Esophagus squamous epithelium (tissue), 5 donors: Measurements from ENCODE around the gene IGFBP7. TPM values are rescaled to one million over a fixed set of nuclear protein-coding genes. Genes with fewer than 3 reads are reported as not detected.

Experiments used
- DNase-seq: peaks from one replicate; lab custom pipeline; 2025; lab: John Stamatoyannopoulos, UW
- H3K27ac ChIP-seq, 4 donors: fragments of 200-600 bp; sonication (generic); one replicate each; pipeline ENCODE4 v1.5.1; 2016 to 2019; ENCODE audit warnings: mild to moderate bottlenecking in 1 of 4
- H3K27me3 ChIP-seq, 4 donors: fragments of 200-600 bp; sonication (generic); 1 replicate in 3 of 4; 2 replicates in 1 of 4; pipeline versions ENCODE4 v1.5.1 to v1.6.0; 2017 to 2021; ENCODE audit warnings: antibody characterized with exemption in 1 of 4
- H3K36me3 ChIP-seq, 3 donors: fragments of 200-600 bp; sonication (generic); one replicate each; pipeline ENCODE4 v1.5.1; 2016 to 2019
- H3K4me1 ChIP-seq, 3 donors: fragments of 200-600 bp; sonication (generic); one replicate each; pipeline ENCODE4 v1.5.1; 2017 to 2019
- H3K4me3 ChIP-seq, 4 donors: fragments of 200-600 bp; sonication (generic); 1 replicate in 3 of 4; 2 replicates in 1 of 4; pipeline ENCODE4 v1.5.1; 2016 to 2019; ENCODE audit warnings: mild to moderate bottlenecking in 2 of 4, moderate library complexity in 1 of 4
- H3K9me3 ChIP-seq, 3 donors: fragments of 200-600 bp; sonication (generic); one replicate each; pipeline ENCODE4 v1.5.1; 2016 to 2019
- CTCF ChIP-seq, 6 experiments: fragments of 450-650 bp in 4 of 6; fragments of 200-600 bp in 2 of 6; sonication (generic) in 2 of 6; IDR thresholded peaks; one replicate each; pipeline ENCODE4 v1.5.1; 2016 to 2019; ENCODE audit warnings: antibody characterized with exemption in 6 of 6, mild to moderate bottlenecking in 4 of 6, moderate library complexity in 4 of 6
- POLR2A ChIP-seq, 4 donors: fragments of 450-650 bp; IDR thresholded peaks; one replicate each; pipeline ENCODE4 v1.6.1; 2017; ENCODE audit warnings: antibody characterized with exemption in 4 of 4, mild to moderate bottlenecking in 4 of 4, moderate library complexity in 3 of 4
- WGBS, 2 donors: methylation state at CpG; one replicate each; pipeline ENCODE4 v1.1.5; 2018; 5-methylcytosine and 5-hydroxymethylcytosine counted together
- intact Hi-C: fragments of 100-400 bp; cut with DNase I; formaldehyde crosslinking; loops from one replicate; pipeline ENCODE4 v1.15.0; 2022
- total RNA-seq, 4 donors: library from RNA; depleted of rRNA; stranded (reverse); fragments of >200 nt; gene quantifications; one replicate each; pipeline ENCODE4 v1.1.0, GENCODE V29; 2016
- donor health status: DM: yes; HTN: yes; CAD: no.

The IGFBP7 gene
- total RNA-seq, 4 donors from 2014 or later = 26.4 to 135 (median 91.3) TPM

GRCh38 chr4:57081651-57082621, 28.2 kb downstream of the IGFBP7 start:
- 60 to 62% methylated on average over 9 of the region's 9 CpGs for WGBS, 2 donors
- H3K9me3 ChIP-seq = no peaks in the 10 kb centered on the region
- TF ChIP-seq POLR2A (IDR thresholded peaks at IDR 0.05) (no peak), CTCF (IDR thresholded peaks at IDR 0.05) (no peak)
- no peaks in the 10 kb centered on the region for H3K36me3 ChIP-seq
- DNase-seq = no peak
- no peaks in the 10 kb centered on the region for H3K27me3 ChIP-seq
- H3K4me3 ChIP-seq = no peak overlapping the region
- H3K27ac ChIP-seq = peak overlapping the region; percentile 57 to 86 (median 78)
- intact Hi-C loops = no loop called here
- H3K4me1 ChIP-seq = peaks cover 9 to 66% (median 52%) of the 10 kb centered on the region in 3 donors

GRCh38 chr4:57080781-57081650, 29.2 kb downstream of the IGFBP7 start:
- Histone ChIP-seq H3K9me3 (no peaks in the 10 kb centered on the region), H3K4me1 (peaks cover 9 to 66% (median 52%) of the 10 kb centered on the region in 3 donors), H3K27ac (peak overlapping the region; percentile 57 to 86 (median 78)), H3K36me3 (no peaks in the 10 kb centered on the region), H3K4me3 (no peak overlapping the region), H3K27me3 (no peaks in the 10 kb centered on the region)
- DNase-seq = no peak
- no peak for TF ChIP-seq POLR2A (IDR thresholded peaks at IDR 0.05)
- no peak for TF ChIP-seq CTCF (IDR thresholded peaks at IDR 0.05)
- 26 to 48% methylated on average over 5 of the region's 5 CpGs for WGBS, 2 donors
- intact Hi-C loops = no loop called here

- H3K4me3 ChIP-seq = no peak overlapping the region
- WGBS, 2 donors = 20 to 35% methylated on average over 10 of the region's 10 CpGs
- H3K4me1 ChIP-seq = peaks cover 15 to 78% (median 63%) of the 10 kb centered on the region in 3 donors
- peak overlapping the region in 3 of 4 donors; percentile 56 to 72 (median 66) for H3K27ac ChIP-seq
- intact Hi-C loops = no loop called here
- H3K27me3 ChIP-seq = no peaks in the 10 kb centered on the region
- no peaks in the 10 kb centered on the region for H3K9me3 ChIP-seq
- no peaks in the 10 kb centered on the region for H3K36me3 ChIP-seq
- TF ChIP-seq CTCF (IDR thresholded peaks at IDR 0.05) (no peak), POLR2A (IDR thresholded peaks at IDR 0.05) (no peak)
- no peak for DNase-seq
Measured at GRCh38 chr4:57078685-57079521, 31.3 kb downstream of the IGFBP7 start.

- Histone ChIP-seq H3K9me3 (no peaks in the 10 kb centered on the region), H3K4me3 (no peak overlapping the region), H3K4me1 (peaks cover 15 to 66% (median 53%) of the 10 kb centered on the region in 3 donors), H3K36me3 (no peaks in the 10 kb centered on the region), H3K27me3 (no peaks in the 10 kb centered on the region), H3K27ac (peak overlapping the region in 2 of 4 donors; percentile 39 to 56)
- DNase-seq = no peak
- TF ChIP-seq CTCF (IDR thresholded peaks at IDR 0.05) (no peak), POLR2A (IDR thresholded peaks at IDR 0.05) (no peak)
- 49 to 69% methylated on average over 14 of the region's 14 CpGs for WGBS, 2 donors
- intact Hi-C loops = no loop called here
Measured at GRCh38 chr4:57077550-57078343, 32.4 kb downstream of the IGFBP7 start.
